NCI-H1105 treated with DMSO at 0.1 percent for 48 hours (cell line): ENCODE measurements around the gene OSBPL3.
A peak's percentile ranks its signal among the peaks of the same experiment; 100 is the strongest.

Experiments used
- DNase-seq: peaks from one replicate; lab custom pipeline; 2025; lab: John Stamatoyannopoulos, UW

OSBPL3 gene

DNA sequence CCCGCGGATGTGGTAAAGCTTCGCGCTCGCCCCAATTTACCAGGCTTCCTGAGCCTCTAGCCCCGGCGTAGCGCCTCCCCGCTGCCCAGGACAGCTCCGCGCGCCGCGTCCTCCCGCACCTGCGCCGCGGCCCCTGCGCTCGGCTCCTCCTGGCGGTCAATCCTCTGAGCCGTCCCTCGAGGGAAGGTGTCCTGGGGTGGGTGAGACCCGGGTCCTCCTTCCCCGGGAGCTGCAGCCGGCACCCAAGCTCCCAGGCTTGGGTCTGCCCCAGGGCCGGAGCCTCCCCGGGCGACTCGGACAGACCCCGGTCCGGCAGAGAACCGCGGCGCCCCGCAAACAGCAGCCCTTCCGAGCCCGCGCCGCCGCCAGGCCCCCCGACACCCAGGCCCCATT, 512 bp downstream of the OSBPL3 start:
- peak; percentile 30 for DNase-seq

DNA sequence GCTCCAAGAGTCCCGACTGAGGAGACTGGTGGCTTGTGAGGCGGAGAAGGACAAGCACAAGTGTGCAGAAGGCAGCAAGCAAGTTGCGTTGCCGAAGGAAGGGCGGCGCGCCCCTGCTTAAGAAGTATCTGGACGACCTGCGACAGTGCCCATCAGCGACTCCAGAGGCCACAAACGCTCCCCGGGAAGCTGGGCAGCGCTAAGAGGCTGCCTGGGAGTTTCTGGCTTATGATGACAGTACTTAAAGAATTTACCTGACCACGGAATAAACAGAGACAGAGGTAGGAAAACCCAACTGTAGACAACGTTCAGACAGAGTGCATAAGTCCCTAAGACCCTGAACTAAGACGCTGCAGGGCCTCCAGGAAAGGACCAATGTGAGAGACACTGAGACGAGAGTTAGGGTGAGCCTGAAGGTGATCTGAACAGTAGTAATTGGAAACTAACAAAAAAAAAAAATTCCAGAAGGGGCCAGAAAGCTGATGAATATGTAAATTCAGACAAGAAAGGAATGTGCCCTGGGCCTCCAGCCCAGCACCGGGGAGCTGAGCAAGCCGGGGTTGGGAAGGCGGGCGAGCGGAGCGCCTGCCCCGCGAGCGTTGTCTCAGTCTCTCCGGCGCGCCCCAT, 1.0 kb downstream of the OSBPL3 start:
- DNase-seq, result no peak

DNA sequence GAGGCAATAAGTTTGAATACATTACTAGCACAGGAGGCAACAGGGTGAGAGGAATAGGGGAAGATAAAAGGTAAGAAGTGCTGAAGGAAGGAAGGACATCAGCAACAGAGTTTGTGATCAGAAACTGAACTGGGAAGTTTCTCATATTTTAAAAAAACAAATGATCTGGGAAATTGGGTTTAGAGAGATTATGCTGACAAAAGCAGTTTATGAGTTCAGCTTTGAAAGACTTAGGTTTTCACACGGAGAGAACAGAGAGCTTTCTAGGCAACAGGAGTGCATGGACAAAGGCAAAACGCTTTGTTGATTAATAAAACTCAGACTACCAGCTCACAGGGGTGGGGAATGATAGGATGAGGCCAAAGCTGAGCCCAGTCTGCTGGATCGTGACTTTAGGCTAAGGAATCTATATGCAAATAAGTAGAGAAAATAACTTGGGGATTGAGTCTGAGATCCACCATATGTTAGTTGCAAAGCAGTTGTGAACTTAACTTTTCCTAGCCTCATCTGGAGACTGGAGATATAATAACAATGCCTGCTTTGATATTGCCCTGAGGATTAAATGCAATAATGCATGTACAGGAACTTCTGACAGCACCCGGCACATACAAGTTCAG, 4.2 kb downstream of the OSBPL3 start:
- DNase-seq, result no peak

DNA sequence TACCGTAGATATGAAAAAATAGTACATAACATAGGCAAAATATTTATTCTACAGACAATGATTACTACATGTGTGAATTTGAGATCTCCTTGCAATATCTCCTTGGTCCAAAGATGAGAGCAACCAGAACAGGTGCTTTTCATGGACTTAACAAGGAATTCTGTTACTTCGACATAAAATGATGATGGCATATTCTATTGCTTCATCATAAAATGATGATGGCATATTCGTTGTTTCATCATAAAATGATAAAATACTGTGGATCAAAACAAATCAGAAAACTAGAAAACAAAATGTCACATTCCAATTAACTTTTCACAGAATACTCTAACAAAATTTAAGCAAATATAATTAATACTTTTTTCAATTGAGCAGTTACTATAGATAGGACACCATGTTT, 4.8 kb downstream of the OSBPL3 start:
- DNase-seq, result no peak

DNA sequence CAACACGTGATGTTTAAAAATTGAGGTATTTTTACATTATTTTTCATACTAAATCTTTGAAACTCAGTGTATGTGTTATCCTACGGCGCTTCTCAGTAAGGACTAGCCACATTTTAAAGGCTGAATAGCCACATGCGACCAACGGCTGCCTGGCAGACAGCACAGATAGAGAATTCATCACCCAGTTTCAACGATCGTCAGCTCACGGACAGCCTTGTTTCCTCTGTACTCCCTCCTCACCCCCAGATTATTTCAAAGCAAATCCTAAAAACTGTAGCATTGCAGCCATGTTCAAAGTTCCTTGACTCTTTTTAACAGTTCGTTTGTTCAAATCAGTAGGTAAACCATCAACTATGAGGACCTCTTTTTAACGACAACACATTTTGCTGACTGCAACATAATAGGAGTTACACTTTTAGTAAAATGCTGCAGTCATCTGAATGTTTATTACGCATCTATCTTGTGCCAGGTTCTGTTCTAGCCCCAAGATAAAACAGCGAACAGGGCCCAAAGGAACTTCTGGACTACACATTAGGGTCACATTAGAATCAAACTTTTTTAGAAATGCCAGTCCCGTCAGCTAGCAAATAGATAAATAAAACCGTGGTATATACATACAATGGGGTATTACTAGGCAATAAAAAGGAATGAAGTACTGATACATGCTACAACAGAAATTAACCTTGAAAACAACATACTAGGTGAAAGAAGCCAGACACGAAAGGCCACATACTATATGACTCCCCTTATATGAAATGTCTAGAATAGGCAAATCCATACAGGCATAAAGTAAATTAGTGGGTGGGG, 5.7 kb downstream of the OSBPL3 start:
- DNase-seq, result no peak

DNA sequence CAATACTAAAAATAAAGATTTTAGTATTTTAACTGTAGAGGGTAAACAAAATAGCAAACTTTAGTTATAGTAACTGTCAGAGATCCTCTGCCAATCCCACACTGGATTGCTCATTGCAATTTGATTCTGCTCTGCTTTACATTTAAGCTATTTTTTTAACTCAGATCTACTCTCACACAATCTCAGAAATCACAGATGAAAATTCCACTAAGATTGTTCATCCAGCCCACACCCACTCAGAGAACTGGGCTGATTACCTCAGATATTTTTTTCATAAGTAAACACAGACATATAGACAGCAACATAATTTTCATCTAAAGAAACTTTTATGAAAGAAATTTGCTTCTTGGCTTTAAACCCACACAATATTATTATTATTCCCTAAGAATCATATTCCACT, 7.0 kb downstream of the OSBPL3 start:
- DNase-seq, result no peak

DNA sequence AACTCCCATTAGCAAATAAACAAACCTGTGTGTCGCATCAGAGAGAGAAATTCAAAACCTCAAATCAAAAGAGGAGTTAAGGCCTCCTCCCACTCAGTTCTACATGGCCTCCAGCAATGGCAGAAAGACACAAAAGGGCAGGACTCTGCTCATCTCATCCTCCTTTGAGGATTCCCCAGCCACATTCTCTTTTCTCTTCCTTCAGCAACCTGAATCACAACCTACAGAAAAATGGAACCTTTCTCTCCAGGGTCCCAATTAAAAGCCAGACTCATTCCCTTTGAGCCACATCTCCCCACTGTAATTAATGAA, 7.9 kb downstream of the OSBPL3 start:
- no peak for DNase-seq

DNA sequence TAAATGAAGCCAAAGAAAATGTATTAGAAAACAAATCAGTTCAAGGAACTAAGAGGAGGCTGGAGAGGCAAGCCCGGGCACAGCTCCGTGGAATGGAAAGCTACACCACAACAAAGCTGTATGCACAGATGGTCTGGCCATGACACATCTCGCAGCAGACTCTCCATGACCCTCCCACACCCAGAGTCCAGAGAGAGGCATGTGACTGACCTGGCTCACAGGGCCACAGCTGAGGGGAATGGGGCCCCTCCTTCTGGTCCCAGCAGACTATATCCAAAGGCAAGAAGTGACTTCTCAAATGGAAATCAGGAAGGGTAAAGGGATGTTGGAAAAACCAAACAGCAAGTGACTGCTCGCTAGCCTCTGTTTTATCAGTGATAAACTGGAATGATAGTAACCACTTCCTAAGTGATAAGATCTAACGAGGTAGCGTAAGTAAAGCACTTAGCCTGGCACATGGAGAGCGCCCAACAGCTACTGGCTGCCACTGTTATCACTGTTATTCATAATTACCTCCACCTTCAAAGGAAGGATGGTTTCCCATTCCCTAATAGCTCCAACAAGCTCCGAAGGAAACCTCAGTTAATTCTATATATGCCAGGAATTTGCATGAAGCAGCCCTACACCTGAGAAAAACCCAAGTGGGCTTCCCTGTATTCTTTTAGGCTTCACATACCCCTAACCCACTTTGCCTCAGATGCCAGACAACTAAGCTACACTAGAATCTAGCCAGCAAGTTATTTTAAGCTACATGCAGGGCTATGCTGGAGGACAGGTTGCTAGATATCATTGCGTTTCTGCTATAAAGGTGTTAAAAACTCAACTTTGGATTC, 8.4 kb downstream of the OSBPL3 start:
- no peak for DNase-seq

DNA sequence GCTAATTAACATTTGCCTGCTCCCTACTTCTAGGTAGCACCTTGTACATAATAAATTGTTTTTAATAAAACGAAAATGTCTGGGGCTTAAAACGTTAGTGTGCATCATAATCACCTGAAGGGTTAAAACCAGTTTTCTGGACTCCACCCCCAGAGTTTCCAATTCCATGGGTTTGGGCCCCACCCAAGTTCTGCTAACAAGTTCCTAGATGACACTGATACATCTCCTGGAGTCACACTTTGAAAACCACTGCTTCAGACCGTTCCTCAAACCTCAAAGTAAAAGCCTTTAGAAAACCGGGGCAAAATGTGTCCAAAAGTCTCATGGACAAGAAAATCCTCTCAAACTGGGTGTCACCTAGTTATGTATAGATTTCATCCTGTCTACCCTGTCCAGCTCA, 9.3 kb downstream of the OSBPL3 start:
- no peak for DNase-seq

DNA sequence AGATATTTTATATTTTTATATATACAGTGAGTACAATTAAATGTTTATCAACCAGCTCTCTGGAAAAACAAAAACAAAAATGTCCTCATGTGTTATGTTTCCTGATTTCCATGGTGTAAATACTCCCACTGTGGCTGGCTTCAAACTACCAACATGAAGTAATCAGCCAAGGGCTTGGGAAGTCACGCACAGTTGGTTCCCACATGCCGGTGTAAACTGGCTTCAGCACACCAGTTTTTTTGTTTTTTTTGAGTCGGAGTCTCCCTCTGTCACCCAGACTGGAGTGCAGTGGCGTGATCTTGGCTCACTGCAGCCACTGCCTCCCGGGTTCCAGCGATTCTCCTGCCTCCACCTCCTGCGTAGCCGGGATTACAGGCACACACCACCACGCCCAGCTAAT, 11.8 kb downstream of the OSBPL3 start:
- DNase-seq, result no peak

DNA sequence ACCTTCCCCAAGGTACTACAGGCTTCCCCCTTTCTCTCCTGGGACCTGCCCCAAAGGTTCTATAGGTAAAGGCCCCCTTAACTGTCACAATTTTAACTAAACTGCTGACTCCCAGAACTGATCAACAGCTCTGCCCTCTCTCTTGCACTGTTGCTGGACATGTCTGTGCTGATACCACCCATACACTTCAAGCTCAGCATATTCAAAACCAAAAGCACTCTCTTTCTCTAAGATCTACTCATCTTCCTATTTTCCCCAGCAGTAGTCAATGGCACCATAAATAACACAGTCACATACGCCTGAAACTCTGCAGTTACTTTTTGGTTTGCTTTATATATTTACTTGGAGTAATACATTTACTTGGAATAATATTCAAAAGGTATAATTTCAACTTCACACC, 12.3 kb downstream of the OSBPL3 start:
- DNase-seq, result no peak

DNA sequence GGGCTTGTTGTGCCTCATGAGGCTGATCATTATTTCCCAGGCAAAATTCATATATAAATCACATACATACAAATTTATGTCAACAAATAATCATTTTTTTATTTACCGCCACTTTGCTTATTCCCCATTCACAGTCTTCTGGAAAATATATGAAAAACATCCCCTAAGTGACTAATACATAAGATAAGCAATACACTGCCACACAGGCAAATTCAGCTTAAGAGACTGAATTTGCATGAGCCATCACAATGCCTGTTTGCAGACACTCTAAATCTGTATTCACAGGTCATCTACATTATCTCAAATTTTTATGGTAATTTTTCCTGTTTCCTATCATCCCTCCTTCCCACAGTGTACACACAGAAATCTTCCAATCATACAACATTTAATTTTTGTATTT, 13.2 kb downstream of the OSBPL3 start:
- no peak for DNase-seq

DNA sequence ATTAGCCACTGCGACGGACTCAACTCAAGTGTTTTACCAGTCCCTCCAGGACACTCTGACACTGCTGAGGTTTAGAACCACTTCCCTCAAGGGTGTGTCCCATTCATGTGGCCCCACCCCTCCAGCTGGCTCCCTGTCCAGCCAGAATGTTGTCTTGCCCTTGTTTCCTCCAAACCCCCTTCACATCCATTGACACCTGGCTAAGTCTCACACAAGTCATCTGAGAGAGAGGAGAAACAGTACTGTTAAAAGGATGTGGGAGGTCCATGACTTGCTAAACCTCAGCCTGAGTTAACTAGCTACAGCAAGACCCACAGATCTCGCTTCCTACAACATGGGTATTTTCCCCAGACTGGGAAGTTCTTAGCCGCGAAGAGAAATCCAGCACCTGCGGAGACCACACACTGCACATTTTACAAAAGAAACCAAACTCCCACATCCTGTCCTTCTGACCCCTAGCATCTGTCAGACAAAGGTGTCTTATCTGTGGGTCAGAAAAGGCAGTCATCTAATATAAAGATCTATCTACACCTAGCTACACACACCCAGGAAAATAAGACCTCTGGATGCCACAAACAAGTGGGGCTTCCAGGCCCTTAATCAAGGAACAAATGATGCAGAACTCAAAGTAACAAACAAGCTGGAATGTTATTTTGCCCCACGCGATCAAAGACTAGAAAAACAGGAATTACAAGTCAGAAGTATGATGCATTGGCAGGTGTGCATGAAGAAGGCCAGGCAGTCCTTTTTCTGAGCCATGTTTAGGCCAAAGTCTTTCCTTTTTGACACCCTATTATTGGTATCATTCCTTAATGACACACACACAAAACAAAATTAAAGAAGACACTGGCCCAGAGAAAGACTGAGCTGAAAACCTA, 13.9 kb downstream of the OSBPL3 start:
- no peak for DNase-seq

DNA sequence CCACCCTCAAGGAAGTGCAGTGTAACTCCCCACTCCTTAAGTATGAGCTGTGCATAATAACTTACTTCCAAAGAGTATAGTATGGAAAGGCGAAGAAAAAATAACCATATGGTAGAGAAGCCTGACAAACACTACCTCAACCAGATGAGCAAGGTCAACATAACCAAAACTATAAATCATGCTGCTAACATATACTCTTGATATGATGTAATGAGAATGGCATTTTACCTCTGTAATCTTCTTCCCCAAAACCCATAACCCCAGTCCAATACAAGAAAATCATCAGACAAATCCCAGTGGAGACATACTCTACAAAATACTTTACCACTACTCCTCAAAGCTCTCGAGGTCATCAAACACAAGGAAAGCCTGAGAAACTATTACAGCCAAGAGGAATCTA, 15.8 kb downstream of the OSBPL3 start:
- no peak for DNase-seq

DNA sequence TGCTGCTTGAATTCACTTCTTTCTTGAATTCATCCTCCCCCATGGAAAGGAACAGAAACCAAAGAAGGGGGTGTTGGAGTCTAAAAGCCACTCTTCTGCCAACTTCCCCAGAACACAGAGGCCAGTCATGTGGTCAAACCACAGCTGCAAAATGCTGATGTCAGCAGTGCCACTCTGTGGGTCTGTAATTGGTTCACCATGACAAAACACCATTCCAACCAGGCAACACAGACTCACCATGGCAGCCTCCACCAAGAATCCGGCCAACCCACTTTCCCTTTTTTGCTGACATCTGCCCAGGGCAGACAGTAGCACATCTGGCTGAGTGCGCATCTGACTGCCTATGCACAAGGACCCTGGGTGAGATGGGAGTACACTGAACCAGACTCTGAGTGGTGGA, 16.8 kb downstream of the OSBPL3 start:
- DNase-seq, result no peak

DNA sequence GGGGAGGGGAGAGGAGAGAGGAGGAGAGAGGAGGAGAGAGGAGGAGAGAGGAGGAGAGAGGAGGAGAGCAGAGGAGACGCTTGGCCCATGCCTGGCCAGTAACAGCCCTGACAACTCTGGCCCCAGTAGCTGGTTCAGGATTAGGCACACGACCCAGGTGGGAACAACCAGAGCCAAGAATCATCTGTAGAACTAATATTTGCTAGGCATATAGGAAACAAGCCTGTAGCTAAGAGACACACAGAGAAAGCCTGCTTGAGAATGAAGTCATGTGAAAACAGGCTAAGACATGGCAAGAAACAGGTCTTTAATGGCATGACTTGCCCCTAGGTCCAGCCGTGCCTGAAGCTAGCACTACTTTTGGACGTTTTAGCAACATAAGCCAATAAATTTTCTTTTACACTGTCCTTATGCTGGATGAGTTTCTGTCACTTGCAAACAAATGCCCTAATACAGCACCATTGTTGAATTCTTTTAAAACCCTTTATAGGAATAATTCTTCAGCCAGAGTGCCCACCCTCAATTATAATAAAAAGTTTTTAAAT, 17.5 kb downstream of the OSBPL3 start:
- DNase-seq, result no peak

DNA sequence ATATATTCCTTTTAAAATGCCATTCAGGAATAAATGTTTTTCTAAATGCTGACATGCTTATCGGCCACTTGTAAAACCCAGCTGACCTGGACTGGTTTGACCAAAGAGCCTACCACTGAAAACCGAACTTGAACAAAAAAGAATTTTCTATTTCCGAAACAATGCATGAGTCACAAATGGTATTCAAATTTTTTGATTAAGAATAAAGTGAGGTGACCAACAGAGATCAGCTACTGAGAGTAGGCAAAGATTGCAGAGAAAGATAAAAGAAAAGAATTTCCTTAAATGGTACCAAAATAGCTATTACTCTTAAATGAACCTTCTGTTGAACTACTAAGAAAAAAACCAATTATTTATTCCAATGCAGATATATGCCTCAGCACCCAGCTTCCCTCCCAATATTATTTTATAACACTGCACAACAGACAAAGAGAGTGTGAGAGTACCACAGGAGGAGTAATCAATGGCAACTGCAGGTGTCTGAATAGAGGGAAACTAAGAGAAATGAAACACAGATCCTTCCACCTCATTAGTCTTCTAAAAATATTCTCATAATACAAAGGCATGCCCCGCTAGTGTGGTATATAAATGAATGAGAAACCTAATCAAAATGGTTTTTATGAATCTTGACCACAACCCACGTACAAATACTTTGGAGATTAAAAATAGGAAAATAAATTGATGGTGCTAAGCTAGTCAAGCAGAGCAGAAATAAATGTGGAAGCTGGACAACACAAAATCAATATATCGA, 20.1 kb downstream of the OSBPL3 start:
- no peak for DNase-seq

DNA sequence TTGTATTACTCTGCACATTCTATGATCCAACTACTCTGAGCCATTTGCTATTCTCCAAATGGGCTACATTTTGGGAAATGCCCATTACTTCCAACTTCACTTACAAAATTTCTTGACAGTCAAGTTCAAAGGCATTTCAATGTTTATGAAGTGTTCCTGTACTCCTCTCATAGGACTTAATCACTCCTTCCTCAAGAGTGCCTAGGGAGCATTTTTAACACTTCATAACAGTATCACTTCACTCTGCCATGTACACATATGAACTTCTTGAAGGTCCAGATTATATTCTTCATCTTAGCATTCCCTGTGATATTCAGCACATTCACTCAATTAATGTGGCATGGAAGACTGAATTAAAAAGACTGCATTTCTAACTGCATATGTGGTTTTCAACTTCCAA, 21.6 kb downstream of the OSBPL3 start:
- no peak for DNase-seq

DNA sequence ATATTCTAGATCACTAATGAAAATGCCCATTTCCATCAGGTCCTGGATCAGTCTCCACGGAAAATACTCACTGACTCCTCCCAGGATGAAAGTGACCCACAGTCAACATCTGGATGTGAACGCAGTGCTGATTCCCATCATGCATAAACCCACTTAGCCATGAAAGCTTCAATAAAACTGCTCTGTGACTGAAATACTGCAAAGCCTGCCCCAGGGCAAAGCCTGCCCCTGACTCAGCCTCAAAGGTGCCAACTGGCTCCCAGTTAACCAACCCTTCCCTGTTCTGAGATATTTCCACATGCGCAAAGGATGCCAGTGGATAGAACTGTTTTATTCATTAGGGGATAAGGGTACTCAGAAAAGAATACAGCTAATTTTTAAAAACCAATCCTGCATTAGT, 24.0 kb downstream of the OSBPL3 start:
- DNase-seq, result no peak

DNA sequence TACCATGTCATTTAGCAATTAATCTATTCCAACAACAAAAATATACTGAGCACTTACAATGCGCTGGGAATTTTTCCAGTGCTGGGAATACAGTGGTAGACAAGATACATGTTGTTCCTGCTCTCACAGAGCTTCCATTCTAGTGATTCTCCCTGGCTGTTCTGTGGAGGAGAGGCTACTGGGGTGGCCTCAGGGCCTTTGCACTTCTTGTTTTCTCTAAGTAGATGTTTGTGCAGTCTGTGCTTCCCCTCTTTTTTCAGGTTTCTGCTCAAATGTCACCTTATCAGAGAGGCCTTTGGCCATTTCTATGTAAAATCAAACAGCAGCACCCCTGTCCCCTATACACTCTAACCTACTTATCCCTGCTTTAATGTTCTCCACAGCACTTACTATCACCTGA, 24.7 kb downstream of the OSBPL3 start:
- no peak for DNase-seq

DNA sequence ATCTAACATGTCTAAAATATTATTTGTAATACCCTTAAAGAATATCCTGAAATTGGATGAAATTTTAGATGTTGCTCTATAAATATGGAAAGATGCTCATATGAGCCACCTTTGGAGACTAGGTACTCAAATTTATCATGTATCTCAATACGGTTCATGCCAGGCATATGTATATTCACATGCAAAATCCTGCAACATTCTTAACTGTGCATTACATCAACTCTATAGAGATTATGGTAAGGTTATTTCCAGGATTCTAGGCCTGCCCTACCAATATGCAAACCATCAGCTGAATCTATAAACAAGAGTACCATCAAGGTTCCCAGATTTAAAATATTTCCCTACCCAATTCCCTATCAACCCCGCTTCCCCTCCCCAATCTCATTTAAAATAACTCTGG, 27.5 kb downstream of the OSBPL3 start:
- no peak for DNase-seq
